Fibroblast of skin of left biceps (primary cell): ENCODE measurements around the gene RAB40C.

Experiments used
- DNase-seq, 2 experiments: peaks; one replicate each; pipeline ENCODE4 v3.0.0-alpha.2; 2013; ENCODE audit warnings: low read depth in 2 of 2

The RAB40C gene

DNA sequence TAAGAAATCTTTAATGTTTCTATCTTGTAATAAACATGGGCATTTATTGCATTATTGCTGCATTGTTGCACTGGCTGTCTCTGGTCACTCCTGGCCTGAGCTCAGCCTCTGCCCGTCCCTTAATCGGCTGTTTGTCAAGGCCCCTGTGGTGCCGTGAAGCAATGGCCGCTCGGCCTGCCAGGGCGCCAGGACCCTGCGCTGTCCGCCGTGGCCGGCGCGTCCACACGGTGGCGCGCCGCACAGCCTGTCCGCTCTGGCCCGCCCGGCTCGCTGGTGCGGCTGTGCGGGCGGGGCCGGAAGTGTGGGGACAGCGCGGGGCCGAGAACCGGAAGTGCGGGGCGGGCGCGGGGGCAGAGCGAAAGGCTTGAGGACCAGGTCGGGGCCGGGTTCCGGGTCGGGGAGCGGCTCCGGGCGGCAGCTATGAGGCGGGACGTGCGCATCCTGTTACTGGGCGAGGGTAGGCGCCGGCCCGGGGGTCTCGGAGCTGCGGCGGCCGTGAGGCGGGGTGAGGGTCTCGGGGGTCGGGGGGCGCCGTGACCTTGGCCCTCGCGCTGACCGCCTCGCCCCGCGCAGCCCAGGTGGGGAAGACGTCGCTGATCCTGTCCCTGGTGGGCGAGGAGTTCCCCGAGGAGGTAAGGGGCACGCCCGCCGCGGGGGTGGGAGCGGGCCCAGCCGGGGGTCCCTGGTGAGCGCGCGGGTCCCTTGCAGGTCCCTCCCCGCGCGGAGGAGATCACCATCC, 78.1 kb downstream of the RAB40C start, which contains the start of gene RHOT2:
Gene RHOT2 (plus strand): TSS at position 353 of the 739 bp plus-strand sequence. CDS start 68 bp downstream, at position 421.
- peak; percentile 65 to 69 for DNase-seq

DNA sequence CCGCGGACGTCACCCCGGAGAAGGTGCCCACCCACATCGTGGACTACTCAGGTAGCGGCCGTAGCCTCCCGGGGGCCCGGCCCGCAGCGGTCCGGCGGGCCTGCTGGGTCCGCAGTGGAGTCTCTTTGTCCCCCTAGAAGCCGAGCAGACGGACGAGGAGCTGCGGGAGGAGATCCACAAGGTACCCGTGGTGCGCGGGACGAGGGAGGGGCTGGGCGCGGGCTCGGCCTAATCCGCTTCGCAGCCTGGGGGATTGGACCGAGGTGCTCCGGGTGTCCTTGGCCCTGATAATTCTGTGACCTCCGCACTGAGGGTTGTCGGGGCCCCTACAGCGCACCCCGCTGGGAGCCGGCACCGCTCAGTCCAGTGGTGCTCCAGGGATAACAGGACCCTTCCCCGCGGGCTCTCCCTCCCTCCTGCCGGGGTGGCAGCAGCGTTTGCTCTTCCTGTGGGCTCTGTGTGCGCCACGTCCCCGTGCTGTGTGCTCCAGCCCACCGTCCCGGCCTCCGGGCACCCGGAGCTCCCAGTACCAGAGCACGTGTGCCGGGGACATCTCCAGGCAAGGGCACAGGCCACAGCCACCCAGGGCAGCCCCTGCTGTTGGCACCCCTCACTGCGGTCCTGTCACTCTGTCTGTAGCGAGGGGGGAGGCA, 78.8 kb downstream of the RAB40C start:
- DNase-seq: no peak

DNA sequence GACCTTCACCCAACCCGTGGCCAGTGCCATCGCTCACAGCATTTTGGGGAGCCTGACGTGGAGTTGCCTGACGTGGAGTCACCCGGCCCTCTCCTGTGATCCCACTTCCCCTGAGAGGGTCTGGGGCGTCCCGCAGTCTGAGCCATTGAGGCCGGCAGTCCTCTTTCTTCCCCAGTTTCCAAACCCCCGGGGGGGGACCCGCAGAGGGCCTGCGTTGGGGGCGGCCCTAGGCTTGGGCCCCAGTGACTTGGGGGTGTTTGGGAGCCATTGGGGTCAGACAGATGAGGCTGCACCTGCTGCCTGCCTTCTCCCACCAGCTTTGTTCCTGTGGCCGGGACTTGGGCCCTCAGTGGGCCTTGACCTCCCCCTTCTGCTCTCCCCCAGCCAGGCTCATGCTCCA, 79.8 kb downstream of the RAB40C start:
- DNase-seq: no peak

DNA sequence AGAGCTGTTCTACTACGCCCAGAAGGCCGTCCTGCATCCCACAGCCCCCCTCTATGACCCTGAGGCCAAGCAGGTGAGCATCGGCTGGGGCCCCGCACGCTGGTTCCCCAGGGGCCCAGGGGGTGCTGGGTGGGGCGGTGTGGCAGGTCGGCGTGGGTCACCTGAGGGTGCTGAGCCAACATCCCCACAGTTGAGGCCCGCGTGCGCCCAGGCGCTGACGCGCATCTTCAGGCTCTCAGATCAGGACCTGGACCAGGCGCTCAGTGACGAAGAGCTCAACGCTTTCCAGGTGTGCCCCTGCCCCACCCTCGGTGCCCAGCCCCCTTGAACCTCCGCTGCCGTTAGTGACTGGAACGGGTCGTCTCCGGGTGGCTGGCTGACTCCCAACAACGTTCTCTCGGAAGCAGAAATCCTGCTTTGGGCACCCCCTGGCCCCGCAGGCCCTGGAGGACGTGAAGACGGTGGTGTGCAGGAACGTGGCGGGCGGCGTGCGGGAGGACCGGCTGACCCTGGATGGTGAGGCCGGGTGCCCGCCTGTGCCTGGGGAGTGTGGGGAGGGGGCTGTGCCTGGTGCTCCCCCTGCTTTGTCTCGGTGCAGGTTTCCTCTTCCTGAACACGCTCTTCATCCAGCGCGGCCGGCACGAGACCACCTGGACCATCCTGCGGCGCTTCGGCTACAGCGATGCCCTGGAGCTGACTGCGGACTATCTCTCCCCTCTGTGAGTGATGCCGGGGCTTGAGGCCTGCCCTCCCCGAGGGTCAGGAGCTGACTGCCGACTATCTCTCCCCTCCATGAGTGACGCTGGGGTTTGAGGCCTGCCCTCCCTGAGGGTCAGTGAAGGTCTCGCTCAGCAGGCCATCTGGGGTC, 80.9 kb downstream of the RAB40C start:
- DNase-seq: no peak

DNA sequence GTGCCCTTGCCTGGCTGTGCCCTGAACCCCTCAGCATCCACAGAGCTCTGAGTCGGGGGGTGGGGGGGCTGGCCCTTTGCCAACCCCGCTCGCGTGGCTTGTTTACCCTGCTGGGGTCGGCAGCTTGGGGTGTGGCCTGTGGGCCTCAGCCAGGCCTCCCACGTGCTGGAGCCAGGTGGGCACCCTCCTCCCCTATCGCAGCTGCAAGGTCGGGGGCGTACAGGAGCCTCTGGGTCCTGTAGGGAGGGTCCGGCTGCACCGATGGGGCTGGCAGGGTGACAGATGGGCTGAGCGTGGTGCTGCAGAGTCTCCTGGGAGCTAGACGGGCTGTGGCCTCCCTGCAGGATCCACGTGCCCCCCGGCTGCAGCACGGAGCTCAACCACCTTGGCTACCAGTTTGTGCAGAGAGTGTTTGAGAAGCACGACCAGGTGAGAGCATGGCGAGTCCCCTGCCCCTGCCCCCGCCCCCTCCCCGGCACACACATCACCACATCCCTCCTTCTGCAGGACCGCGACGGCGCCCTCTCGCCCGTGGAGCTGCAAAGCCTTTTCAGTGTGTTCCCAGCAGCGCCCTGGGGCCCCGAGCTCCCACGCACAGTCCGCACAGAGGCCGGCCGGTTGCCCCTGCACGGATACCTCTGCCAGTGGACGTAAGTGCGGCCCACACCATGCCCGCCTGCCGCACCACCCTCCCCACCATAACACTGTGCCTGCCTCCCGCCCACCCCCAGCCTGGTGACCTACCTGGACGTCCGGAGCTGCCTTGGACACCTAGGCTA, 81.7 kb downstream of the RAB40C start:
- no peak for DNase-seq

- DNase-seq: no peak
Observed at GRCh38 chr16:672371-672770, 82.5 kb downstream of the RAB40C start.

DNA sequence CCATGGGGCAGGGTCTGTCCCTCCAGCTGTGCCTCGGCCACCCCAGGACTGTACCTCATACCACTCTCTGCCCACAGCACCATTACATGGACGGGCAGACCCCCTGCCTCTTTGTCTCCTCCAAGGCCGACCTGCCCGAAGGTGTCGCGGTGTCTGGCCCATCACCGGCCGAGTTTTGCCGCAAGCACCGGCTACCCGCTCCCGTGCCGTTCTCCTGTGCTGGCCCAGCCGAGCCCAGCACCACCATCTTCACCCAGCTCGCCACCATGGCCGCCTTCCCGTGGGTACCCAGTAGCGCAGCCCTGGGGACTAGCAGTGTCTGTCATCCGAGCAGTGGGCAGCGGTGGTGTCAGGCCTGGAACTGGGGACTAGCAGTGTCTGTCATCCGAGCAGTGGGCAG, 83.0 kb downstream of the RAB40C start:
- no peak for DNase-seq

DNA sequence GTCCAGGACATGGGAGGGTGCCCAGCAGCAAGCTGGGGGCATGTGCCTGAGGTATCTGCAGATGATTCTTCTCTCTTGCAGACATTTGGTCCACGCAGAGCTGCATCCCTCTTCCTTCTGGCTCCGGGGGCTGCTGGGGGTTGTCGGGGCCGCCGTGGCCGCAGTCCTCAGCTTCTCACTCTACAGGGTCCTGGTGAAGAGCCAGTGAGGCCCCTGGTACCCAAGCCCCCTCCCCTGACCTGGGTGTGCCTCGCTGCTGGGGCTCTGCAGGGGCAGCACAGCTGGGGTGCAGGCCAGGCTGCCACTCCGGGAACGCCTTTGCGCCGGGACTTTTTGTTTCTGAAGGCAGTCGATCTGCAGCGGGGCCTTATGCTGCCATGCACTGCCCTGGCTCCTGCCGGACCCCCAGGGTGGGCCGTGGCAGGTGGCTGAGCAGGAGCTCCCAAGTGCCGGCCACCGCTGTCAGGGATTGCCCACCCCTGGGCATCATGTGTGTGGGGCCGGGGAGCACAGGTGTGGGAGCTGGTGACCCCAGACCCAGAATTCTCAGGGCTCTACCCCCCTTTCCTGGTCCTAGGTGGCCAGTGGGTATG, 83.6 kb downstream of the RAB40C start:
- no peak for DNase-seq

DNA sequence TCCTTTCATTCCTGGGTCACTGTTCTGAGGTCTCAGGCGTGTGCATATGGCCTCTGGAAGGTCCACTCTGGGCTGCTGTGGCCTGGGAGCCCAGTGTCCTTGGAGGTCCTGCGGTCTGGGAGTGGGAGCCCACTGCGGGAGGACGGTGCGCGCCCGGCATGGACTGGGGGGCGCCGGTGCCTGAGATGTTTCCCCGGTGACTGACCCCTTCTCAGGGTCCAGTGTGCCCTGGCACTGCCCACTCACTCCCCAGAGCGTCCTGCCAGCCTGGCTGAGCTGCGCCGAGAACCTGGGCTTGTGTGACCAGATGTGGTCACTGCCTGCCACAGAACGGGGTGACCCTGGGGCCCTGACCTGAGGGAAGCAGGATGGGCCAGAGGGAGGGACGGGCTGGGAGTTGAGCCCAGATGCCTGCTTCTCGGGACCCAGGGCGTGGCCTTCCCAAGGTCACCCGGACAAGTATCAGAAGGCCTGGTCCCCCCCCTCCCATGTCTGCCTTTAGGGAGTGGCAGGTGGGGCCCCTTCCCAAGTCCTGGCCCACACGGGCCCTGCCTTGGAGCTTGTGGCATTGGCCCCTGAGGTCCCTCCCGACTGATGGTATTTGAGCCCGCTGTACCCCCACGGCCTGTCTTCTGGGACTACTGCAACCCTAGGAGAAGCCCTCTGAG, 84.5 kb downstream of the RAB40C start:
- no peak for DNase-seq

DNA sequence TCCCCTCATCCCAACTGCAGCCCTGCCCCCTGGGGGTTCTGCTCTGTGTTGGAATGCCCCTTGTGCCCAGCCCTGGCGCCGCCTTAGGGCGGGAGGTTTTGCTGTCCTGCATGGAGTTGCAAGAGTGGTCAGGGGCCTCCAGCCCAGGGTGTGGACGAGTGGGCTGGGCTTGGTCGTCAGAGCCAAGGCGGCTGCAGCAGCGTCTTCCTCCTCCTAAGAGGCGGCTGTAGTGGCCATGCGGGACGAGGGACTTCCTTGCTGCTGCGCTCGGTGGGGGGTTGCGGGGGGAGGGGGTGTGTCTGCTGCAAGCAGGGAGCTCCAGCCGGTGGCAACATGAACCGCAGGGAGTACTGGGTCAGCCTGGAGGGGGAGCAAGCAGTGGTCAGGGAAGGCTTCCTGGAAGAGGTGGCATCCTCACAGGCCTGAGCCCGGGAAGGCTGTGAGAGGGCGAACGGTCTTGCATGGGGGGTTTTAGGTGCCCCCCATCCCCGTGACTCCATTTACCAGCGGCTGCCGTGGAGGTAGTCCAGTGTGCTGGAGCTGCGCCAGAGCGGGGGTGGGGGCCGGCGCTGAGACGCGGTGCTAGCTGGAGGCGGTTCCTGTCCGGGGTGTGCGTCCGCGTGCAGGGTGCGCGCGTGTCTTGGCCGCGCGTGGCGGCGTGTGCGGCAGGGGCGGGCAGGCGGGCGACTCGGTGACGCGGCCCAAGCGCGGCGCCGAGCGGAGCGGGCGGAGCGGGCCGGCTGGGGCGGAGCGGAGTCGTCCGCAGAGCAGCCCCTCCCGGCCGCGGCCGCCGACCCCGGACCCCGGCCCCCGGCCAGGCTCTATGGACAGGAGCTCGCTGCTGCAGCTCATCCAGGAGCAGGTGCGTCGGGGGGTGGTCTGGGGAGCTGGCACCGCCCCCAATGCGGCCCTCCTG, 85.4 kb downstream of the RAB40C start, which contains the start of gene RHBDL1:
Gene RHBDL1 (plus strand): TSS at position 704 of the 916 bp plus-strand sequence. CDS start 120 bp downstream, at position 824.
- DNase-seq: no peak

GRCh38 chr16:675884-676564, 86.2 kb downstream of the RAB40C start:
- DNase-seq: no peak

DNA sequence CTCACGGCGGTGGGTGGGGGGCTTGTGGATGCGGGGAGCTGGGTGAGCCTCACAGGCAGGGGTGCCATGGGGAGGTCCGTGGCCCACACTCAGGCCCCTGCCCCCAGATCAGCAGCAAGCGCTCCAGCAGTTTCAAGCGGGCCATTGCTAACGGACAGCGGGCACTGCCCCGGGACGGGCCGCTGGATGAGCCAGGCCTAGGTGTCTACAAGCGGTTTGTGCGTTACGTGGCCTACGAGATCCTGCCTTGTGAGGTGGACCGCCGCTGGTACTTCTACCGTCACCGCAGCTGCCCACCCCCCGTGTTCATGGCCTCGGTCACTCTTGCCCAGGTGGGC, 86.7 kb downstream of the RAB40C start:
- DNase-seq: no peak

- DNase-seq: no peak
Observed at GRCh38 chr16:676913-677312, 87.0 kb downstream of the RAB40C start.

GRCh38 chr16:677316-678190, 87.7 kb downstream of the RAB40C start:
- no peak for DNase-seq

DNA sequence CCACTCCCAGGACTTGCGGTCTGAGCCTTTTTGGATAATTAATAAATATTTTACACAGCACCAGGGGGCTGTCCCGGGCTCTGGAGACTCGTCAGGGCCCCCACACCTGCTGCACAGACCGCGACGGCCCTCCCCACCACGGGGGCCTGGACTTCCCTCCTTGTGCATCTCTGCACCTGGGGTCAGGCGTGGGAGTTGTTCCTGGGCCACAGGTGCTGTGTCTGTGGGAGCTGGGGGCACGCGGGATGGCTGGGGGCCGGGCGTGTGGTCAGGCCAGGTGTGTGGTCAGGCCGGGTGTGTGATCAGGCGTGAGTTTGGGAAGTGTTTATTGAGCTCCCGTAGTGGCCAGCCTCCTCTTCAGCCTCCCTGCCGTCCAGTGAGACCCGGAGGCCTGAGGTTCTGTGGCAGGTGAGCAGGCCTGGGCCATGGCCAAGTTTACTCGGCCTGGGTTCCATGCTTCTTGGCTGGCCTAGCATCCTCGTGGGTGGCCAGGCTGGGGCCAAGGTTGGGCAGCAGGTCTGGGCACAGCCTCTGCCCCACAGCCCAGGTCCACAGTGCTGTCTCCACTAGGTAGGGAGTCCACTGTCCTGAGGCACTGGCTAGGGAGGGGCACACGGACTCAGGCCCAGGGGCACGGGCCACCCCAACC, 88.5 kb downstream of the RAB40C start:
- no peak for DNase-seq
